CD4-positive, alpha-beta T cell treated with Interleukin-6 at 100 ng/mL for 8 hours (primary cell): ENCODE results near the gene PTTG2.

ENCODE experiments used
- DNase-seq: peaks from one replicate; pipeline ENCODE4 v3.0.0-alpha.2; 2020; ENCODE audit warnings: mixed read lengths, low spot score

The PTTG2 gene

DNA sequence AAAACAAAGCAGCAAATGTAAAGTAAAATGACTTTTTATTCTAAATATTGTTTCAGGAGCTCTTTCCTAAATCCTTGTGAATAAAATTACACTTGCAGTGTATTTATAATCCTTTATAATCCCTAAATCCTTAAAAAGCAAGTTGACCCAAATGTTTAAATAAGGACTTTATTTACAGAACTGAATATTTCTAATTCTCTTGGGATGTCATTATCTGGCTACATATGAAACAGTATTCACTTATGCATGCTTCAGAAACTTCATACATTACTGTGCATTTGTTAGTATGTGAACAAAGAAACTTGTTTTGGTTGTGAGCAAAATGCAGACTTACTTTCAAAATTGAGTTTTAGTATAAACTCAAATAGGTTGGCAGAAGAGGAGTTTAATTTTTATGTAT is 49.2 kb downstream of the PTTG2 start:
- no peak for DNase-seq

DNA sequence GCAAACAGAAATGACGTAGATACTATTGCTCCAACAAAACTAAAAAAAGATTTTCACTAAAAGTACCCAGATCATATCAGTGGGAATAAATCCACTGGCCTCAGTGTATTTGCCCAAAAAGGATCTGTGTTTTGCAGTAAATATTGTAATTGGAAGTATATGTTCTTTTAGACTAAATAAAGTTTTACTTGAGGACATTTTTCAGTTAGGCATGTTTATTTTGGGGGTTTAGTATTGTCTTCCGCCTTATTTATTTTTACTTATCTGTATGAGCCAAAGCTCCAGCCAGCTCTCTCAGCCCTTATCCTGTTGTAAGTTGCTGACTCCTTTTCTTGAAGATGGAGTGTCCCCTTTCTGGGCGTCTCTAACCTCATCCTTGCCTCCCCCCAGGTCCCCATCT is 49.8 kb downstream of the PTTG2 start:
- no peak for DNase-seq
